NCI-H1694 (cell line): ENCODE data around the gene GALNS.
"Not testable (repeated sequence)": the region's sequence is repeated elsewhere in the genome, so short reads cannot be mapped to it uniquely, and the experiment has no call there.

Source experiments
- DNase-seq: peaks from one replicate; lab custom pipeline; 2025; lab: John Stamatoyannopoulos, UW

The GALNS gene

GRCh38 chr16:88836791-88837190 is 20.0 kb downstream of the GALNS start:
- no peak for DNase-seq

GRCh38 chr16:88835818-88836217 is 20.9 kb downstream of the GALNS start:
- no peak for DNase-seq

- DNase-seq: no peak
Measured at GRCh38 chr16:88835383-88835782, 21.4 kb downstream of the GALNS start.

GRCh38 chr16:88834670-88835069 is 22.1 kb downstream of the GALNS start:
- no peak for DNase-seq

- no peak for DNase-seq
Measured at GRCh38 chr16:88833086-88833485, 23.7 kb downstream of the GALNS start.

GRCh38 chr16:88831838-88832237 is 24.9 kb downstream of the GALNS start:
- DNase-seq: no peak

- DNase-seq: no peak
Measured at GRCh38 chr16:88830783-88831182, 26.0 kb downstream of the GALNS start.

- no peak for DNase-seq
Measured at GRCh38 chr16:88830258-88830657, 26.5 kb downstream of the GALNS start.

GRCh38 chr16:88828711-88829110 is 28.0 kb downstream of the GALNS start:
- no peak for DNase-seq

GRCh38 chr16:88827727-88828126 is 29.0 kb downstream of the GALNS start:
- no peak for DNase-seq

- no peak for DNase-seq
Measured at GRCh38 chr16:88826070-88826840, 30.5 kb downstream of the GALNS start.

- no peak for DNase-seq
Measured at GRCh38 chr16:88825146-88825545, 31.6 kb downstream of the GALNS start.

GRCh38 chr16:88824256-88825077 is 32.3 kb downstream of the GALNS start:
- DNase-seq: no peak

- DNase-seq: not testable (repeated sequence)
Measured at GRCh38 chr16:88823646-88824045, 33.1 kb downstream of the GALNS start.

GRCh38 chr16:88822281-88823040 is 34.3 kb downstream of the GALNS start:
- no peak for DNase-seq

- no peak for DNase-seq
Measured at GRCh38 chr16:88821168-88821850, 35.4 kb downstream of the GALNS start.

GRCh38 chr16:88820385-88821025 is 36.2 kb downstream of the GALNS start:
- DNase-seq: no peak

GRCh38 chr16:88819126-88819525 is 37.6 kb downstream of the GALNS start:
- DNase-seq: no peak

- DNase-seq: no peak
Measured at GRCh38 chr16:88818575-88818874, 38.2 kb downstream of the GALNS start.

GRCh38 chr16:88817785-88818574 is 38.8 kb downstream of the GALNS start:
- DNase-seq: no peak
